BJ (cell line): Measurements from ENCODE around the gene CITED2. TPM values are rescaled to one million over a fixed set of nuclear protein-coding genes. Genes with fewer than 3 reads are reported as not detected.
A peak's percentile ranks its signal among the peaks of the same experiment; 100 is the strongest.

ENCODE experiments used
- CTCF ChIA-PET: fragments of 350-600 bp; formaldehyde crosslinking; extraction: SDS; loops from one replicate; lab custom pipeline; 2021; ENCODE audit warnings: antibody characterized with exemption, inconsistent platforms; lab: Yijun Ruan, JAX
- POLR2A ChIA-PET: fragments of 300-600 bp; sonication (Branson Sonifier 250); formaldehyde crosslinking; extraction: SDS; loops from one replicate; lab custom pipeline; 2021; ENCODE audit warnings: antibody characterized with exemption; lab: Charles Lee
- DNase-seq: peaks from one replicate; pipeline ENCODE4 v3.0.0-alpha.2; 2011; ENCODE audit warnings: low read depth
- H3K27me3 ChIP-seq: 2 replicates; pipeline ENCODE4 v1.6.0; 2011; ENCODE audit warnings: low read length; ENCODE audit not compliant: control insufficient read depth, insufficient read depth
- H3K36me3 ChIP-seq: 2 replicates; pipeline ENCODE4 v1.5.1; 2011; ENCODE audit warnings: low read length; ENCODE audit not compliant: control insufficient read depth, insufficient read depth
- H3K4me3 ChIP-seq: 2 replicates; pipeline ENCODE4 v1.5.1; 2011; ENCODE audit warnings: low read depth, mild to moderate bottlenecking, control low read depth, low read length
- polyA plus RNA-seq: library from polyadenylated mRNA; depleted of rRNA; stranded (reverse); fragments of >200 nt; gene quantifications from 2 replicates; pipeline ENCODE4 v1.2.3, GENCODE V29; 2011
- TF ChIP-seq, protein P1 (sequence below): IDR thresholded peaks from 2 replicates; pipeline ENCODE4 v1.5.1; 2011; ENCODE audit warnings: low read depth, mild to moderate bottlenecking, control low read depth, inconsistent platforms, low read length, moderate library complexity; ENCODE audit not compliant: insufficient read depth

CITED2 gene
- polyA plus RNA-seq, 1 experiment: 707 TPM

GRCh38 chr6:139370283-139370998 lies 4.0 kb downstream of the CITED2 start:
- Histone ChIP-seq H3K36me3 (peaks cover 15% of the 10 kb centered on the region), H3K27me3 (no peaks in the 10 kb centered on the region), H3K4me3 (peak overlapping the region; percentile 70)
- TF ChIP-seq, protein P1, sequence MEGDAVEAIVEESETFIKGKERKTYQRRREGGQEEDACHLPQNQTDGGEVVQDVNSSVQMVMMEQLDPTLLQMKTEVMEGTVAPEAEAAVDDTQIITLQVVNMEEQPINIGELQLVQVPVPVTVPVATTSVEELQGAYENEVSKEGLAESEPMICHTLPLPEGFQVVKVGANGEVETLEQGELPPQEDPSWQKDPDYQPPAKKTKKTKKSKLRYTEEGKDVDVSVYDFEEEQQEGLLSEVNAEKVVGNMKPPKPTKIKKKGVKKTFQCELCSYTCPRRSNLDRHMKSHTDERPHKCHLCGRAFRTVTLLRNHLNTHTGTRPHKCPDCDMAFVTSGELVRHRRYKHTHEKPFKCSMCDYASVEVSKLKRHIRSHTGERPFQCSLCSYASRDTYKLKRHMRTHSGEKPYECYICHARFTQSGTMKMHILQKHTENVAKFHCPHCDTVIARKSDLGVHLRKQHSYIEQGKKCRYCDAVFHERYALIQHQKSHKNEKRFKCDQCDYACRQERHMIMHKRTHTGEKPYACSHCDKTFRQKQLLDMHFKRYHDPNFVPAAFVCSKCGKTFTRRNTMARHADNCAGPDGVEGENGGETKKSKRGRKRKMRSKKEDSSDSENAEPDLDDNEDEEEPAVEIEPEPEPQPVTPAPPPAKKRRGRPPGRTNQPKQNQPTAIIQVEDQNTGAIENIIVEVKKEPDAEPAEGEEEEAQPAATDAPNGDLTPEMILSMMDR: no peak
- DNase-seq: peak; percentile 69
- CTCF ChIA-PET: interaction anchor here (1.1 to 1.3 kb wide), 5 partner anchors 217 to 681 kb away, joined by 3 to 7 read pairs (median 4); no protein-coding TSS in a partner anchor
- POLR2A ChIA-PET: interaction anchor here (0.5 to 1.9 kb wide), 24 partner anchors 9 to 1093 kb away, joined by 3 to 16 read pairs (median 4); no protein-coding TSS in a partner anchor

- POLR2A ChIA-PET: interaction anchor here (0.5 to 1.9 kb wide), 21 partner anchors 10 to 713 kb away, joined by 3 to 16 read pairs (median 5); no protein-coding TSS in a partner anchor
- no peaks in the 10 kb centered on the region for H3K27me3 ChIP-seq
- H3K36me3 ChIP-seq: peaks cover 15% of the 10 kb centered on the region
- DNase-seq: peak; percentile 68
- TF ChIP-seq, protein P1: peak; percentile 53
- H3K4me3 ChIP-seq: no peak overlapping the region
- CTCF ChIA-PET: interaction anchor here (0.7 to 1.3 kb wide), 7 partner anchors 150 to 682 kb away, joined by 3 to 7 read pairs (median 4); no protein-coding TSS in a partner anchor
These were observed 4.7 kb downstream of the CITED2 start for GRCh38 chr6:139369568-139370282.

DNA sequence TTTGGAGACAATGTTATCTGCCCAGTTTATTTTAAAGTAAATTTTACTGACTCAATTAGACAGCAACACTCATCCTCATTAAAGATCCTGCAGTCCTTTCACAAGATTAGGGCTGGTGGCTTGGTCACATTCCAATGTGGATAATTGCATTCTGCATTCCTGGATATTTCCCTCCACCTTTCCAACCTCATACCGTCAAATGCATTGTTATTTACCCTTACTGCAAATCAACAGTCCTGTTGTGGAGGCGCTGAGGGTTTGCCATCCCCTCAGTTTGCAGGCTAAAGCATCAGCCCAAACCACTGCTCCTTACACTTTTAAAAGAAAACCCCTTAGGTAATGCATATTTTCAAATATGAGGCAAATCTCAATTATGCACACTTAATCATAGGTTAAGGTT lies 5.4 kb downstream of the CITED2 start:
- TF ChIP-seq, protein P1: no peak
- POLR2A ChIA-PET: interaction anchor here (0.6 to 1.9 kb wide), 11 partner anchors 38 to 683 kb away, joined by 3 to 16 read pairs (median 6); no protein-coding TSS in a partner anchor
- CTCF ChIA-PET: interaction anchor here (0.7 to 1.3 kb wide), 6 partner anchors 150 to 683 kb away, joined by 3 to 7 read pairs (median 4); no protein-coding TSS in a partner anchor
- no peak overlapping the region for H3K4me3 ChIP-seq
- no peaks in the 10 kb centered on the region for H3K27me3 ChIP-seq
- peaks cover 13% of the 10 kb centered on the region for H3K36me3 ChIP-seq
- DNase-seq: no peak

GRCh38 chr6:139368661-139369060 lies 5.8 kb downstream of the CITED2 start:
- TF ChIP-seq, protein P1: no peak
- DNase-seq: no peak
- ChIA-PET CTCF (interaction anchor here (1.3 kb wide), 1 partner anchor 149 kb away, joined by 5 read pairs; no protein-coding TSS in a partner anchor), POLR2A (no interaction called here)
- no peaks in the 10 kb centered on the region for H3K27me3 ChIP-seq
- peaks cover 9% of the 10 kb centered on the region for H3K36me3 ChIP-seq
- H3K4me3 ChIP-seq: no peak overlapping the region
